ENCODE results near the gene KIF17. TPM values are rescaled to one million over a fixed set of nuclear protein-coding genes. Genes with fewer than 3 reads are reported as not detected.

KIF17 gene
- total and polyA plus RNA-seq, 9 donors = 0.56 to 6.2 (median 2.2) TPM

DNA sequence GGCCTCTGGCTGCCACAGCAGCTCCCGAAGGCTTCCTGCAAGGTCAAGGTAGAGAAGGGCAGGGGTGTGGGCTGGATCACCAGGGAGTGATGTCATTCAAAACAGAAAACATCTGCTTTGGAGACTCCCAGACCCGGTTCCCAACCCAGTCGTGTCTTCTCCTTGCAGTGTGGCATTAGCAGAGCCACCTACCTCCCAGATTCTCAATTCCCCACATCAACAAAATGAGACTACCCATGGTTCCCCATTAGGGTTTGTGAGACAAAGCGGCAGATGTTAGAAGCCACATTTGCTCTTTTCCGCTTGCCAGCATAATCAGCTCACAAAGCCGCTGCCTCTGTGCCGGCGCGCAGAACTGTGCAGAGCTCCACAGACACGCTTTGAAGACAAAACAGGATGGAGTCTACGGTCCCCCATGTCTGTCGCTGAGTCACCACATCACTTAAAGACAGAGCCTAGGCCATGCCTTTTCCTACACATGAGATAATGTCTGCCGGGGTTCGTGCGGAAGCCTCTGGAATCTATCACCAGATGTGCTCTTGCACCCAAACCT is 12.5 kb downstream of the KIF17 start:
- TF ChIP-seq EP300 (IDR thresholded peaks at IDR 0.05) (no peak), POLR2A (IDR thresholded peaks at IDR 0.05) (no peak)
- 70 to 80% (median 72%) methylated on average over 15 of the region's 15 CpGs for WGBS, 3 donors
- H3K4me3 ChIP-seq = no peak overlapping the region
- H3K4me1 ChIP-seq (ENCODE audit: insufficient read depth) = no peaks in the 10 kb centered on the region
- H3K36me3 ChIP-seq = no peaks in the 10 kb centered on the region
- H3K27ac ChIP-seq = no peak overlapping the region
- no peak for DNase-seq
- intact Hi-C loops (cut with DNase I) = no loop called here
- no peaks in the 10 kb centered on the region for H3K27me3 ChIP-seq
- H3K9me3 ChIP-seq = no peaks in the 10 kb centered on the region

DNA sequence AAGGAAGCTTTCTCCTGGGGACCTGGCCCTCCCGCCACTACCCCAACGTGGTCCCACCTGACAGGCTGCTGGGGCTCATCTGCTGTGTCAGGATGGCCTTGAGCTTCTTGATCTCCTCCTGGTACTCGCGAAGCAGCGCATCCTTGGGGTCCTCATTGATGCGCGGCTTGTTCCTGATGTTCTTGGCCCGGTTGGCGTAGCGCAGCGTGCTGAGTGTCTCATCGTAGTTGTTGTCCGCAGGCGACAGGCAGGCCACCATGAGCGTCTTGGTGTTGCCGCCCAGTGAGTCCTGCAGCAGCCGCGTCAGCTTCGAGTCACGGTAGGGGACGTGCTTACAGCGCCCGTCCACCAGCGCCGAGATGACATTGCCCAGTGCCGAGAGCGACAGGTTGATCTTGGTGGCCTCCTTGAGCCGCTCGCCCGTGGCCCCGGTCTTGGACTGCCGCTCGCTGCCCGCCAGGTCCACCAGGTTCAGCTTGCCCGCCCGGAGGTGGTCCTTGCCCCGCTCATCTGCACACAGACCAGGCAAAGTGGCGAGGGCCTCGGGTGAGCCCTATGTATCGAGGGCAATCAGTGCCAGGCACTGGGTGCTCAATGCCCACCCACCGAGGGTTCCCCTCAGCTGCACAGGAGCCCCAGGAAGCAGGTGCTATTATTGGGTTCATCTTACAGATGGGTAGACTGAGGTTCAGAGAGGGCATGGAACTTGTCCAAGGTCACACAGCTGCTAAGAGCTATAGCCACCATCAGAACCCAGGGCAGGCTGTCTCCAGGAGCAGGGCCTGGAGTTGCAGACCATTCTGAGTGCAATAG is 13.2 kb downstream of the KIF17 start:
- DNase-seq = no peak
- Histone ChIP-seq H3K4me1 (ENCODE audit: insufficient read depth) (no peaks in the 10 kb centered on the region), H3K9me3 (no peaks in the 10 kb centered on the region), H3K4me3 (no peak overlapping the region), H3K27ac (no peak overlapping the region), H3K36me3 (no peaks in the 10 kb centered on the region), H3K27me3 (no peaks in the 10 kb centered on the region)
- 92% methylated on average over 41 of the region's 41 CpGs for WGBS, 3 donors
- TF ChIP-seq EP300 (IDR thresholded peaks at IDR 0.05) (no peak), POLR2A (IDR thresholded peaks at IDR 0.05) (no peak)
- intact Hi-C loops (cut with DNase I) = no loop called here

GRCh38 chr1:20703124-20703756 is 14.6 kb downstream of the KIF17 start:
- Histone ChIP-seq H3K27me3 (no peaks in the 10 kb centered on the region), H3K4me1 (ENCODE audit: insufficient read depth) (no peaks in the 10 kb centered on the region), H3K9me3 (no peaks in the 10 kb centered on the region), H3K4me3 (no peak overlapping the region), H3K36me3 (no peaks in the 10 kb centered on the region), H3K27ac (no peak overlapping the region)
- intact Hi-C loops (cut with DNase I) = no loop called here
- TF ChIP-seq POLR2A (IDR thresholded peaks at IDR 0.05) (no peak), EP300 (IDR thresholded peaks at IDR 0.05) (no peak)
- TF ChIP-seq, protein P1, sequence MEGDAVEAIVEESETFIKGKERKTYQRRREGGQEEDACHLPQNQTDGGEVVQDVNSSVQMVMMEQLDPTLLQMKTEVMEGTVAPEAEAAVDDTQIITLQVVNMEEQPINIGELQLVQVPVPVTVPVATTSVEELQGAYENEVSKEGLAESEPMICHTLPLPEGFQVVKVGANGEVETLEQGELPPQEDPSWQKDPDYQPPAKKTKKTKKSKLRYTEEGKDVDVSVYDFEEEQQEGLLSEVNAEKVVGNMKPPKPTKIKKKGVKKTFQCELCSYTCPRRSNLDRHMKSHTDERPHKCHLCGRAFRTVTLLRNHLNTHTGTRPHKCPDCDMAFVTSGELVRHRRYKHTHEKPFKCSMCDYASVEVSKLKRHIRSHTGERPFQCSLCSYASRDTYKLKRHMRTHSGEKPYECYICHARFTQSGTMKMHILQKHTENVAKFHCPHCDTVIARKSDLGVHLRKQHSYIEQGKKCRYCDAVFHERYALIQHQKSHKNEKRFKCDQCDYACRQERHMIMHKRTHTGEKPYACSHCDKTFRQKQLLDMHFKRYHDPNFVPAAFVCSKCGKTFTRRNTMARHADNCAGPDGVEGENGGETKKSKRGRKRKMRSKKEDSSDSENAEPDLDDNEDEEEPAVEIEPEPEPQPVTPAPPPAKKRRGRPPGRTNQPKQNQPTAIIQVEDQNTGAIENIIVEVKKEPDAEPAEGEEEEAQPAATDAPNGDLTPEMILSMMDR (IDR thresholded peaks at IDR 0.05) = no peak
- DNase-seq = no peak
- 86 to 93% (median 90%) methylated on average over 4 of the region's 4 CpGs for WGBS, 3 donors

DNA sequence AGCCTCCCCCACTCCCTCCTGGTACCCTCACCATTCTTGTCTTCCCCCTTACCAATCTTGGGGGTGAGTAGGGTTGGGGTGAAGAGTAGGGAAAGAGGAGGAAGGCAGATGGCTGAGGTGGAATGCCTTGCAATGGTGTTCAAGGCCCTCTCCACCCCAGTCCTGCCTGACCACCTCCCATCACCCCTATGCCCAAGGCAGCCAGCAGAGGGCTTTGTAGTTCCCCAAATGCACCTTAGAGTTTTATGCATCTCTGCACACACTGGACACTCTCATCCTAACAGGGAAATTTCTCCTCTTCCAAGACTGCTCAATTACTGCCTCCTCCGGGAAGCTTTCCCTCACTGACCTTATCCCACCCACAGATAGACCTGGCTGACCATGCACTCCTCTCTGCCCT is 15.4 kb downstream of the KIF17 start:
- Histone ChIP-seq H3K4me3 (no peak overlapping the region), H3K36me3 (no peaks in the 10 kb centered on the region), H3K27me3 (no peaks in the 10 kb centered on the region), H3K9me3 (no peaks in the 10 kb centered on the region), H3K4me1 (ENCODE audit: insufficient read depth) (no peaks in the 10 kb centered on the region), H3K27ac (no peak overlapping the region)
- TF ChIP-seq POLR2A (IDR thresholded peaks at IDR 0.05) = no peak
- TF ChIP-seq, protein P1 (IDR thresholded peaks at IDR 0.05) = no peak
- TF ChIP-seq EP300 (IDR thresholded peaks at IDR 0.05) = no peak
- DNase-seq = no peak
- intact Hi-C loops (cut with DNase I) = no loop called here
- 69 to 80% (median 74%) methylated on average over 1 of the region's 1 CpG for WGBS, 3 donors

- no peak overlapping the region for H3K4me3 ChIP-seq
- WGBS, 3 donors = 91 to 94% (median 92%) methylated on average over 5 of the region's 5 CpGs
- TF ChIP-seq EP300 (IDR thresholded peaks at IDR 0.05) (no peak), POLR2A (IDR thresholded peaks at IDR 0.05) (no peak)
- TF ChIP-seq, protein P1 (IDR thresholded peaks at IDR 0.05) = no peak
Measured at GRCh38 chr1:20701847-20702246, 16.0 kb downstream of the KIF17 start.

More at GRCh38 chr1:20701847-20702246, 16.0 kb downstream of the KIF17 start:
- no peak for DNase-seq
- Histone ChIP-seq H3K27ac (no peak overlapping the region), H3K27me3 (no peaks in the 10 kb centered on the region), H3K9me3 (no peaks in the 10 kb centered on the region), H3K4me1 (ENCODE audit: insufficient read depth) (no peaks in the 10 kb centered on the region), H3K36me3 (no peaks in the 10 kb centered on the region)
- intact Hi-C loops (cut with DNase I) = no loop called here
